GM21423 (cell line): ENCODE results near the gene ZBBX.

ENCODE experiments used
- ATAC-seq: cut with Tn5 transposase; IDR thresholded peaks from one replicate; pipeline ENCODE4 v1.9.1; 2021; ENCODE audit warnings: mild to moderate bottlenecking, moderate library complexity; ENCODE audit not compliant: unreplicated experiment

ZBBX gene

GRCh38 chr3:167306319-167306718, 73.8 kb downstream of the ZBBX start:
- ATAC-seq, result no peak

GRCh38 chr3:167305340-167305890, 74.7 kb downstream of the ZBBX start:
- no peak for ATAC-seq

- ATAC-seq, result no peak
Measured at GRCh38 chr3:167304077-167304476, 76.0 kb downstream of the ZBBX start.

GRCh38 chr3:167302678-167303077, 77.4 kb downstream of the ZBBX start:
- no peak for ATAC-seq

GRCh38 chr3:167300207-167300606, 79.9 kb downstream of the ZBBX start:
- no peak for ATAC-seq

- ATAC-seq, result no peak
Measured at GRCh38 chr3:167289435-167289834, 90.7 kb downstream of the ZBBX start.

- no peak for ATAC-seq
Measured at GRCh38 chr3:167288737-167289136, 91.4 kb downstream of the ZBBX start.

GRCh38 chr3:167287308-167287707, 92.8 kb downstream of the ZBBX start:
- ATAC-seq, result no peak

GRCh38 chr3:167274141-167274874, 105.8 kb downstream of the ZBBX start:
- no peak for ATAC-seq

GRCh38 chr3:167253037-167253436, 127.1 kb downstream of the ZBBX start:
- ATAC-seq, result no peak

- no peak for ATAC-seq
Measured at GRCh38 chr3:167251678-167252077, 128.4 kb downstream of the ZBBX start.

- no peak for ATAC-seq
Measured at GRCh38 chr3:167246252-167246651, 133.8 kb downstream of the ZBBX start.

- ATAC-seq, result no peak
Measured at GRCh38 chr3:167241048-167241845, 138.8 kb downstream of the ZBBX start.

GRCh38 chr3:167228135-167228534, 152.0 kb downstream of the ZBBX start:
- ATAC-seq, result no peak

GRCh38 chr3:167225821-167226220, 154.3 kb downstream of the ZBBX start:
- ATAC-seq, result no peak

- no peak for ATAC-seq
Measured at GRCh38 chr3:167209011-167209410, 171.1 kb downstream of the ZBBX start.

- ATAC-seq, result no peak
Measured at GRCh38 chr3:167203062-167203461, 177.0 kb downstream of the ZBBX start.

- no peak for ATAC-seq
Measured at GRCh38 chr3:167198949-167199600, 181.0 kb downstream of the ZBBX start.
